PC-9 (cell line): ENCODE results near the gene ITGAD. TPM values are rescaled to one million over a fixed set of nuclear protein-coding genes. Genes with fewer than 3 reads are reported as not detected.

Experiments used
- BruUV-seq: library from RNA; stranded (reverse); fragments of 400-500 nt; replicated peaks from 2 replicates; lab custom pipeline; 2021; lab: Mats Ljungman, UMichigan
- CTCF ChIA-PET: fragments of 300-600 bp; sonication (Branson Sonifier 250); formaldehyde crosslinking; loops from one replicate; lab custom pipeline; 2022; ENCODE audit warnings: antibody characterized with exemption; lab: Charles Lee
- POLR2A ChIA-PET: fragments of 300-600 bp; sonication (Branson Sonifier 250); formaldehyde crosslinking; loops from one replicate; lab custom pipeline; 2022; ENCODE audit warnings: antibody characterized with exemption; ENCODE audit not compliant: unreplicated experiment; lab: Charles Lee
- DNase-seq, 2 experiments: peaks; one replicate each; pipeline versions ENCODE4 v3.0.0 to v3.0.0-alpha.2; 2015 to 2022; ENCODE audit warnings: mixed read lengths in 1 of 2
- H2AFZ ChIP-seq: fragments of 200-600 bp; sonication (generic); 2 replicates; pipeline ENCODE4 v1.8.1; 2017; ENCODE audit warnings: antibody characterized with exemption
- H3F3A ChIP-seq: fragments of 200-600 bp; sonication (generic); 2 replicates; pipeline ENCODE4 v1.8.1; 2017; ENCODE audit warnings: antibody characterized with exemption, mild to moderate bottlenecking, low read depth; ENCODE audit not compliant: insufficient read depth
- H3K27ac ChIP-seq: fragments of 200-600 bp; sonication (generic); 2 replicates; pipeline ENCODE4 v1.6.1; 2016; ENCODE audit warnings: mixed run types
- H3K27me3 ChIP-seq: fragments of 200-600 bp; sonication (generic); 2 replicates; pipeline ENCODE4 v1.6.1; 2016; ENCODE audit warnings: low read depth, mixed run types; ENCODE audit not compliant: insufficient read depth
- H3K36me3 ChIP-seq: fragments of 200-600 bp; sonication (generic); 2 replicates; pipeline ENCODE4 v1.6.1; 2016; ENCODE audit warnings: low read depth, mixed run types
- H3K4me1 ChIP-seq: fragments of 200-600 bp; sonication (generic); replicated peaks from 2 replicates; pipeline ENCODE4 v1.6.1; 2016; ENCODE audit warnings: mixed run types; ENCODE audit not compliant: insufficient read depth
- H3K4me2 ChIP-seq: fragments of 200-600 bp; sonication (generic); 2 replicates; pipeline ENCODE4 v1.6.1; 2017; ENCODE audit warnings: mixed run types
- H3K4me3 ChIP-seq: fragments of 200-600 bp; sonication (generic); 2 replicates; pipeline ENCODE4 v1.6.1; 2016; ENCODE audit warnings: mixed run types
- H3K79me2 ChIP-seq: fragments of 200-600 bp; sonication (generic); 2 replicates; pipeline ENCODE4 v1.6.1; 2017; ENCODE audit warnings: low read depth, mixed run types
- H3K9me2 ChIP-seq: fragments of 200-600 bp; sonication (generic); 2 replicates; pipeline ENCODE4 v1.8.1; 2017; ENCODE audit warnings: mild to moderate bottlenecking; ENCODE audit not compliant: insufficient read depth
- H3K9me3 ChIP-seq: fragments of 200-600 bp; sonication (generic); 2 replicates; pipeline ENCODE4 v1.8.1; 2016; ENCODE audit warnings: low read depth; ENCODE audit not compliant: insufficient read depth
- H4K20me1 ChIP-seq: fragments of 200-600 bp; sonication (generic); 2 replicates; pipeline ENCODE4 v1.8.1; 2017; ENCODE audit not compliant: insufficient read depth
- CTCF ChIP-seq: fragments of 200-600 bp; sonication (generic); conservative IDR thresholded peaks from 2 replicates; pipeline ENCODE4 v1.6.1; 2017; ENCODE audit warnings: mixed run types, antibody characterized with exemption, mild to moderate bottlenecking, moderate library complexity
- EZH2 ChIP-seq: fragments of 200-600 bp; sonication (generic); IDR thresholded peaks from 2 replicates; pipeline ENCODE4 v1.8.0; 2017; ENCODE audit warnings: antibody characterized with exemption, low read depth
- intact Hi-C: fragments of 100-400 bp; cut with micrococcal nuclease; formaldehyde crosslinking; loops from one replicate; pipeline ENCODE4 v1.10.0; 2022; ENCODE audit not compliant: unreplicated experiment
- total RNA-seq: library from RNA; stranded (reverse); gene quantifications from 2 replicates; pipeline ENCODE4 v1.2.3, GENCODE V29; 2021

ITGAD gene
- total RNA-seq, 1 experiment from 2014 or later: not detected

GRCh38 chr16:31377210-31377903, 15.8 kb upstream of the ITGAD start:
- CTCF ChIA-PET: interaction anchor here (0.6 kb wide), 1 partner anchor 143 kb away, joined by 4 read pairs; no protein-coding TSS in a partner anchor

GRCh38 chr16:31380201-31380600, 12.9 kb upstream of the ITGAD start:
- no peak for DNase-seq
- intact Hi-C loops: loop anchor here (5.0 to 10.0 kb wide), 2 partner anchors 113 to 285 kb away; partner anchors contain the start of gene VKORC1
- POLR2A ChIA-PET: no interaction called here
- no TSS peak for BruUV-seq
- Histone ChIP-seq H3K27me3 (0 out of 2 replicates have a peak, but pooled peaks cover 4% of the 10 kb centered on the region), H3K27ac (no peak overlapping the region), H3K4me1 (peaks cover 7% of the 10 kb centered on the region), H3K9me3 (no peaks in the 10 kb centered on the region), H3K9me2 (no peaks in the 10 kb centered on the region), H3K4me3 (no peak overlapping the region), H2AFZ (no peak overlapping the region), H3F3A (peaks cover 4% of the 10 kb centered on the region; the same call in 1 of the 2 replicates), H3K79me2 (no peaks in the 10 kb centered on the region), H3K36me3 (no peaks in the 10 kb centered on the region), H3K4me2 (no peak overlapping the region), H4K20me1 (no peaks in the 10 kb centered on the region)
- no peak for TF ChIP-seq EZH2
- TF ChIP-seq CTCF: no peak
- CTCF ChIA-PET: interaction anchor here (0.5 kb wide), 1 partner anchor 277 kb away, joined by 15 read pairs; no protein-coding TSS in a partner anchor

More at GRCh38 chr16:31377210-31377903, 15.8 kb upstream of the ITGAD start:
- no peaks in the 10 kb centered on the region for H3F3A ChIP-seq
- H3K9me2 ChIP-seq: no peaks in the 10 kb centered on the region
- H3K9me3 ChIP-seq: no peaks in the 10 kb centered on the region
- no peak for DNase-seq
- H4K20me1 ChIP-seq: no peaks in the 10 kb centered on the region
- no peak overlapping the region for H3K4me3 ChIP-seq
- BruUV-seq: no TSS peak
- H3K27ac ChIP-seq: no peak overlapping the region
- H3K4me1 ChIP-seq: no peaks in the 10 kb centered on the region
- H3K36me3 ChIP-seq: no peaks in the 10 kb centered on the region
- no peak overlapping the region for H2AFZ ChIP-seq
- no peaks in the 10 kb centered on the region for H3K79me2 ChIP-seq
- H3K27me3 ChIP-seq: peaks cover 24% of the 10 kb centered on the region
- intact Hi-C loops: no loop called here
- POLR2A ChIA-PET: no interaction called here
- TF ChIP-seq CTCF: no peak
- TF ChIP-seq EZH2: no peak
- H3K4me2 ChIP-seq: no peak overlapping the region

- H3K36me3 ChIP-seq: no peaks in the 10 kb centered on the region
- H2AFZ ChIP-seq: no peak overlapping the region
- H3K4me3 ChIP-seq: no peak overlapping the region
- no peaks in the 10 kb centered on the region for H4K20me1 ChIP-seq
- H3F3A ChIP-seq: peaks cover 22% of the 10 kb centered on the region
- peak in 1 of 2 experiments; percentile 77 for DNase-seq
- no peak overlapping the region for H3K4me2 ChIP-seq
- CTCF ChIA-PET: interaction anchor here (0.6 to 1.5 kb wide), 4 partner anchors 10 to 329 kb away, joined by 3 to 5 read pairs (median 4); no protein-coding TSS in a partner anchor
- no peak overlapping the region for H3K27ac ChIP-seq
- H3K27me3 ChIP-seq: no peaks in the 10 kb centered on the region
- no TSS peak for BruUV-seq
- no peaks in the 10 kb centered on the region for H3K79me2 ChIP-seq
- POLR2A ChIA-PET: no interaction called here
- intact Hi-C loops: loop anchor here (1.0 to 10.0 kb wide), 3 partner anchors 30 to 288 kb away; partner anchors contain the start of gene VKORC1
- no peaks in the 10 kb centered on the region for H3K9me3 ChIP-seq
- TF ChIP-seq CTCF (peak; percentile 86), EZH2 (no peak)
- no peaks in the 10 kb centered on the region for H3K9me2 ChIP-seq
- H3K4me1 ChIP-seq: peaks cover 29% of the 10 kb centered on the region
Observed at GRCh38 chr16:31382485-31383161, 10.5 kb upstream of the ITGAD start.
